Trophoblast cell (in vitro differentiated cells and primary cell): ENCODE measurements around the gene CORO7.

ENCODE experiments used
- DNase-seq, 2 donors: peaks; one replicate each; pipeline ENCODE4 v3.0.0-alpha.2; 2016
- H2AFZ ChIP-seq: 2 replicates; pipeline ENCODE4 v1.6.1; 2013; ENCODE audit warnings: low read length, moderate library complexity, mild to moderate bottlenecking; ENCODE audit not compliant: insufficient read depth, poor library complexity
- H2AK5ac ChIP-seq: 2 replicates; pipeline ENCODE4 v1.6.1; 2013; ENCODE audit warnings: mild to moderate bottlenecking, low read length
- H2BK120ac ChIP-seq: 2 replicates; pipeline ENCODE4 v1.6.1; 2013; ENCODE audit warnings: low read length, mild to moderate bottlenecking, moderate library complexity; ENCODE audit not compliant: insufficient read depth, poor library complexity
- H2BK12ac ChIP-seq: 2 replicates; pipeline ENCODE4 v1.6.1; 2013; ENCODE audit warnings: mild to moderate bottlenecking, low read length, moderate library complexity
- H2BK5ac ChIP-seq: 2 replicates; pipeline ENCODE4 v1.6.1; 2013; ENCODE audit warnings: low read length, low read depth, moderate library complexity, mild to moderate bottlenecking; ENCODE audit not compliant: poor library complexity
- H3K14ac ChIP-seq: 2 replicates; pipeline ENCODE4 v1.6.1; 2013; ENCODE audit warnings: mild to moderate bottlenecking, low read length
- H3K18ac ChIP-seq: 2 replicates; pipeline ENCODE4 v1.6.1; 2013; ENCODE audit warnings: mild to moderate bottlenecking, low read length
- H3K23ac ChIP-seq: 2 replicates; pipeline ENCODE4 v1.6.1; 2013; ENCODE audit warnings: low read length
- H3K27ac ChIP-seq: 2 replicates; pipeline ENCODE4 v1.5.1; 2013; ENCODE audit warnings: low read depth, mild to moderate bottlenecking, inconsistent platforms, low read length, moderate library complexity
- H3K27me3 ChIP-seq: 2 replicates; pipeline ENCODE4 v1.6.1; 2013; ENCODE audit warnings: inconsistent platforms, mild to moderate bottlenecking, low read length, moderate library complexity; ENCODE audit not compliant: insufficient read depth
- H3K36me3 ChIP-seq, 2 experiments: 1 replicate in 1 of 2; 2 replicates in 1 of 2; pipeline ENCODE4 v1.6.1; 2013; ENCODE audit warnings: low read length in 2 of 2, mild to moderate bottlenecking in 2 of 2, moderate library complexity in 1 of 2; ENCODE audit not compliant: insufficient read depth in 2 of 2, control insufficient read depth in 1 of 2
- H3K4ac ChIP-seq: 2 replicates; pipeline ENCODE4 v1.6.1; 2013; ENCODE audit warnings: low read depth, mild to moderate bottlenecking, low read length, moderate library complexity
- H3K4me1 ChIP-seq, 2 experiments: 1 replicate in 1 of 2; 2 replicates in 1 of 2; pipeline ENCODE4 v1.6.1; 2013; ENCODE audit warnings: low read length in 2 of 2, mild to moderate bottlenecking in 2 of 2, moderate library complexity in 1 of 2; ENCODE audit not compliant: insufficient read depth in 2 of 2, control insufficient read depth in 1 of 2
- H3K4me2 ChIP-seq: 2 replicates; pipeline ENCODE4 v1.6.1; 2013; ENCODE audit warnings: inconsistent platforms, mild to moderate bottlenecking, low read length, moderate library complexity
- H3K4me3 ChIP-seq: 2 replicates; pipeline ENCODE4 v1.5.1; 2013; ENCODE audit warnings: mild to moderate bottlenecking, low read depth, low read length, inconsistent platforms
- H3K79me1 ChIP-seq: one replicate; pipeline ENCODE4 v1.6.1; 2013; ENCODE audit warnings: low read length
- H3K79me2 ChIP-seq: 2 replicates; pipeline ENCODE4 v1.6.1; 2013; ENCODE audit warnings: low read length, mild to moderate bottlenecking; ENCODE audit not compliant: control insufficient read depth, insufficient read depth, poor library complexity
- H3K9ac ChIP-seq: 2 replicates; pipeline ENCODE4 v1.6.1; 2013; ENCODE audit warnings: mild to moderate bottlenecking, low read length
- H3K9me3 ChIP-seq: 2 replicates; pipeline ENCODE4 v1.6.1; 2013; ENCODE audit warnings: low read depth, mild to moderate bottlenecking, control low read depth, inconsistent platforms, low read length; ENCODE audit not compliant: insufficient read depth
- H4K12ac ChIP-seq: 2 replicates; pipeline ENCODE4 v1.6.1; 2013; ENCODE audit warnings: low read depth, mild to moderate bottlenecking, low read length, moderate library complexity
- H4K8ac ChIP-seq: 2 replicates; pipeline ENCODE4 v1.6.1; 2013; ENCODE audit warnings: low read depth, mild to moderate bottlenecking, low read length, moderate library complexity
- H4K91ac ChIP-seq: one replicate; pipeline ENCODE4 v1.6.1; 2013; ENCODE audit warnings: low read depth, mild to moderate bottlenecking, low read length, moderate library complexity
- WGBS: extraction: QIAGEN DNeasy Blood & Tissue Kit; methylation state at CpG from one replicate; pipeline ENCODE4 v1.1.7; 2013; ENCODE audit warnings: missing lambda C conversion rate; ENCODE audit not compliant: insufficient read length, insufficient coverage; ENCODE audit errors: extremely low coverage; 5-methylcytosine and 5-hydroxymethylcytosine counted together

The CORO7 gene

GRCh38 chr16:4376893-4377572 lies 39.4 kb downstream of the CORO7 start:
- WGBS = no CpG with 5 or more reads among the region's 27 CpGs
- Histone ChIP-seq H3K27ac (no peak overlapping the region), H4K12ac (no peak overlapping the region), H3K79me1 (peaks cover 15% of the 10 kb centered on the region), H3K36me3 (peaks cover 20 to 25% of the 10 kb centered on the region in 2 experiments), H3K27me3 (no peaks in the 10 kb centered on the region), H2AFZ (no peak overlapping the region), H3K4me1 (peaks cover 47 to 68% of the 10 kb centered on the region in 2 experiments), H3K9ac (no peak overlapping the region), H3K4me3 (no peak overlapping the region), H2BK5ac (no peak overlapping the region), H3K14ac (peak overlapping the region; percentile 33), H3K79me2 (peaks cover 18% of the 10 kb centered on the region), H2BK120ac (no peak overlapping the region), H3K4ac (peak overlapping the region; percentile 17), H3K23ac (no peak overlapping the region), H3K18ac (peak overlapping the region; percentile 20), H3K9me3 (peaks cover 2% of the 10 kb centered on the region), H2AK5ac (peak overlapping the region; percentile 20), H3K4me2 (no peak overlapping the region), H4K91ac (no peak overlapping the region), H2BK12ac (no peak overlapping the region), H4K8ac (no peak overlapping the region)
- no peak for DNase-seq

GRCh38 chr16:4376126-4376892 lies 40.1 kb downstream of the CORO7 start:
- H4K91ac ChIP-seq = peak overlapping the region; percentile 4
- no CpG with 5 or more reads among the region's 31 CpGs for WGBS
- H3K14ac ChIP-seq = peak overlapping the region; percentile 17
- H3K4me2 ChIP-seq = no peak overlapping the region
- H2AFZ ChIP-seq = no peak overlapping the region
- DNase-seq = peak in 1 of 2 donors; percentile 56
- H2BK12ac ChIP-seq = no peak overlapping the region
- peak overlapping the region; percentile 37 for H3K4ac ChIP-seq
- H3K27ac ChIP-seq = no peak overlapping the region
- no peak overlapping the region for H4K8ac ChIP-seq
- no peaks in the 10 kb centered on the region for H3K9me3 ChIP-seq
- no peak overlapping the region for H3K4me3 ChIP-seq
- peak overlapping the region; percentile 12 for H3K18ac ChIP-seq
- no peaks in the 10 kb centered on the region for H3K27me3 ChIP-seq
- H3K4me1 ChIP-seq = peaks cover 47 to 71% of the 10 kb centered on the region in 2 experiments
- peaks cover 13 to 18% of the 10 kb centered on the region in 2 experiments for H3K36me3 ChIP-seq
- peaks cover 21% of the 10 kb centered on the region for H3K79me2 ChIP-seq
- no peak overlapping the region for H4K12ac ChIP-seq
- no peak overlapping the region for H2BK5ac ChIP-seq
- peak overlapping the region; percentile 55 for H2AK5ac ChIP-seq
- H3K79me1 ChIP-seq = peaks cover 15% of the 10 kb centered on the region
- no peak overlapping the region for H3K23ac ChIP-seq
- no peak overlapping the region for H2BK120ac ChIP-seq
- H3K9ac ChIP-seq = no peak overlapping the region

GRCh38 chr16:4375717-4376116 lies 40.7 kb downstream of the CORO7 start:
- WGBS = no CpG with 5 or more reads among the region's 15 CpGs
- DNase-seq = peak; percentile 74 to 85
- Histone ChIP-seq H4K8ac (no peak overlapping the region), H3K79me2 (peaks cover 21% of the 10 kb centered on the region), H2BK12ac (no peak overlapping the region), H3K14ac (no peak overlapping the region), H2AK5ac (peak overlapping the region; percentile 55), H2AFZ (no peak overlapping the region), H2BK5ac (no peak overlapping the region), H2BK120ac (no peak overlapping the region), H3K9ac (no peak overlapping the region), H4K12ac (no peak overlapping the region), H3K18ac (peak overlapping the region; percentile 12), H3K4me3 (no peak overlapping the region), H3K79me1 (peaks cover 18% of the 10 kb centered on the region), H3K27me3 (no peaks in the 10 kb centered on the region), H3K4ac (peak overlapping the region; percentile 37), H3K4me1 (peaks cover 51 to 76% of the 10 kb centered on the region in 2 experiments), H3K23ac (no peak overlapping the region), H3K9me3 (no peaks in the 10 kb centered on the region), H3K27ac (no peak overlapping the region), H3K36me3 (peaks cover 7 to 12% of the 10 kb centered on the region in 2 experiments), H3K4me2 (no peak overlapping the region), H4K91ac (no peak overlapping the region)

- Histone ChIP-seq H3K36me3 (peaks cover 1 to 11% of the 10 kb centered on the region in 2 experiments), H2BK5ac (peak overlapping the region; percentile 28), H4K12ac (no peak overlapping the region), H3K4ac (peak overlapping the region; percentile 5), H3K4me3 (peak overlapping the region; percentile 6), H3K79me1 (peaks cover 22% of the 10 kb centered on the region), H3K79me2 (peaks cover 21% of the 10 kb centered on the region), H2BK12ac (peak overlapping the region; percentile 39), H2AFZ (peak overlapping the region; percentile 8), H3K27ac (peak overlapping the region; percentile 66), H3K4me2 (peak overlapping the region; percentile 89), H3K27me3 (no peaks in the 10 kb centered on the region), H3K23ac (no peak overlapping the region), H3K9ac (no peak overlapping the region), H4K8ac (no peak overlapping the region), H4K91ac (peak overlapping the region; percentile 53), H3K14ac (peak overlapping the region; percentile 41), H3K9me3 (no peaks in the 10 kb centered on the region), H2BK120ac (peak overlapping the region; percentile 35), H2AK5ac (peak overlapping the region; percentile 32), H3K18ac (peak overlapping the region; percentile 78), H3K4me1 (peaks cover 55 to 77% of the 10 kb centered on the region in 2 experiments)
- DNase-seq = peak in 1 of 2 donors; percentile 49
- no CpG with 5 or more reads among the region's 30 CpGs for WGBS
Measured at GRCh38 chr16:4373909-4374742, 42.3 kb downstream of the CORO7 start.
